GM21447 (cell line): ENCODE results near the gene OR52A1.

Source experiments
- ATAC-seq: cut with Tn5 transposase; IDR thresholded peaks from one replicate; pipeline ENCODE4 v1.9.1; 2021; ENCODE audit not compliant: unreplicated experiment

Gene OR52A1

DNA sequence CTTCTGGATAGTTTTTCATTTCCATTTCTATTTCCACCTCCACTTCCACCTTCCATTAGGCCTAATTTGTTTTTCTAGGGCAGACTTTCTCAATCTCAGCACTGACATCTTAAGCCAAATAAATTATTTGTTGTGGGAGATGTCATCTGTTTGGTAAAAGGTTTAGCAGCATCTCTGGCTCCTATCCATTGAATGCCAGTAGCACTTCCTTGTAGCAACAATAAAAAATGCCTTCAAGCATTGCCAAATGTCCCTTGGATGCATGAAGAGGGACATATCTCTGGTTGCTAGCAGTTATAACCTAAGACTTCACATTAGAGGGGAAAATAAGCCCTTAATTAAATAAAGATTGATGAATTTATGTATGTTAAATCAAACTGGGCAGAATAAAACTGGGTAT, 18.3 kb downstream of the OR52A1 start:
- no peak for ATAC-seq

DNA sequence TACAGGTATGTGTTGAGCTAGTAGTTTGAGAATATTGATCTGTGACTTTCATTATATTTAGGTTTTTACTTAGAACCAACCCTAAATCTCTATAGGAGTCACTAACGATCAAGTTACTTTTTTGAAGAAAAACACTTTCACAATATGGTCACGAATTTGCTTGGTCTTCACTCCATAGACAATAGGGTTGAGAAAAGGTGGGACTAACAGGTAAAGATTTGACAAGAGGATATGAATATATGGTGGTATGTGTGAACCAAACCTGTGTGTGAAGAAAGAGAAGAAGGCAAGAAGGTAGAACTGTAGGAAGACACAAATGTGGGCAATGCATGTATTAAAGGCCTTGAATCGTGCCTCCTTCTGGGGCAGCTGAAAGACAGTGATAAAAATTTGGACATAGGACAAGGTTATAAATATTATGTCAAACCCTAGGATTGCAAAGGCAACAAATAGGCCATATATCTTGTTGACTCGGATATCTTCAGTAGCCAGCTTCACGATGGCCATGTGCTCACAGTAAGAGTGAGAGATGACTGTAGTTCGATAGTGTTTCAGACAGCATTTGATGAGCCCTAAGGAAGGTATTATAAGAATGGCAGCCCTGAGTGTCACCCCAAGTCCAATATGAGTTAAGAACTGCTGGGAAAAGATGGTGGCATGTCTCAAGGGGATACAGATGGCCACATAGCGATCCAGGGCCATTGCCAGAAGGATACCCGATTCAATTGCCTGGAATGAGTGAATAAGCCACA, 22.8 kb downstream of the OR52A1 start:
- no peak for ATAC-seq

DNA sequence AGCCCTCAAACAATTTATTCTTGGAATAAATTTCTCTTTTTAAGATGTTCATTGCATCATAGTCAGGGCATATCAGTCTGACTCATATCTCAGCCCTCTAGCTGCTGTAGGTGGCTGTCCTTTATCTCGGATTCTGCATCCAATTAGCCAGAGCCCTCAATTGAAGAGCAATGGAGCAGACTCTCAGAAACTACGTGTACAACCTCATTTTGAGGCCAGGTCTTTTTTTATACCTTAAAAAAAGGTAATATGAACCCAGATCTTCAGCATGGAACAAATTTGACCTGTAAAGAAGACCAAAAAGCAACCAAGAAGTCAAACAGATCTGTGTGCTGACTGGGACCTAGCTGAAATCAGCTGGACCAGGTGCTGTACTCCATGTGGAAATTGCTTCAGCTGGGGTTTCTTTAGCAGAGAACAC, 25.1 kb downstream of the OR52A1 start:
- ATAC-seq = no peak

DNA sequence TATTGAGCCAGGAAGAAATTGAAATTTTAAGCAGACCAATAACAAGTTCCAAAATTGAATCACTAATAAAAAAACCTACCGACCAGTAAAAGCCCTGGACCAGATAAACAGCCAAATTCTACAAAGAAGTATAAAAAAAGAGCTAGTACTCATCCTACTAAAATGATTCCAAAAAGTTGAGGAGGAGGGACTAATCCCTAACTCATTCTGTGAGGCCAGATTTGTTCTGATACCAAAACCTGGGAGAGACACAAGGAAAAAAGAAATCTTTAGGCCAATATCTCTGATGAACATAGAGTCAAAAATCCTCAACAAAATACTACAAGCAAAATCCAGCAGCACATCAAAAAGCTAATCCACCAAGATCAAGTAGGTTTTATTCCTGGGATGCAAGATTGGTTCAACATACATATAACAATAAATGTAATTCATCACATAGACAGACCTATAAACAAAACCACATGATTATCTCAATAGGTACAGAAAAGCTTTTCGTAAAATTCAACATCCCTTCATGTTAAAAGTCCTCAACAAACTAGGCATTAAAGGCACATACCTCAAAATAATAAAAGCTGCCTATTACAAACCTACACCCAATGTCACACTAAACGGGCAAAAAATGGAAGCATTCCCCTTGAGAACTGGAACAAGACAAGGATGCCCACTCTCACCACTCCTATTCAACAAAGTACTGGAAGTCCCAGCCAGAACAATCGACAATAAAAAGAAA, 29.5 kb downstream of the OR52A1 start:
- no peak for ATAC-seq

DNA sequence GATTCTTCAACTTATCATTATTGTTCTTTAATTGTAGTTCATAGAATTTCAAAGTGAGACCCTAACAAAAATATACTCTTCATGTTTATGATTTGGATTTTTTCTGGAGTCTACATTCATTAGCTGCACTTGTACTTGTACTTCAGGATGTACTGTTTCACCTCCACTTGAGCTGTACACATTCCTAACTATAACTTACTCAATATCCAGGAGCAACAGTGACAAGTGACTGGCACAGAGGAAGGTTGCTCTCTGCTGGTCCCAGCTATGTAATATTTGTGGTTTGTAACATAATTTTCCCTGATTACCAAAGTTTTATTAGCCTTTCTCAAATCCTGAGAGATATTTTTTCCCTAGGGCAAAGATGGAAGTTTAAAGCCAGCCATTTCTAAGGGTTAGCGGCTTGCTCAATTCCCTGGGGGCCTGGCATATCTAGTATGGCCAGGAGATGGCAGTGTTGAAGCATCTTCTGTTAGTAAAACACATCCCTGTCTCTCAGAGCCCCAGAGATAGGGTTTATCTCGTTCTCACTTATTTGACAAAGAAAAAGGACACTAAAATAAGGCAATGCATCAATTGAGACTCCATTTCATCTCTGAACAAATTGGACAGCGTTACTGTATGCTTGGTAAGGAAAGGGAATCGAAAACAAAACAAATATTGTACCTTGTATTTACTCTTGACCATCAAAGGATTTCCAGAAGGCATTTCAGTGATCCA, 30.6 kb downstream of the OR52A1 start:
- ATAC-seq = no peak

DNA sequence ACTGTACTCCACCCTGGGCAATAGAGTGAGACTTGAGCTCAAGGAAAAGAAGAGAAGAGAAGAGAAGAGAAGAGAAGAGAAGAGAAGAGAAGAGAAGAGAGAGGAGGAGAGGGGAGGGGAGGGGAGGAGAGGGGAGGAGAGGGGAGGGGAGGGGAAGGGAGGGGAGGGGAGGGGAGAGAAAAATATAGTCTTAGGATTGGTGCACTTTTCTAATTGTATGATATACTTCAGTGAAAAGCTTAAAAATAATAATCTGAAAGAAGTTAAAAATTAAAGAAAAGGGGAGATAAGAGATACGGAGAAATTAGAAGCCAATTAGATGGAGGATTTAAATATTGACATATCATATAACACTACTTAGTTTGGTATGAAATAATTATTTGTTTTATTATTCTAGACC, 35.7 kb downstream of the OR52A1 start:
- ATAC-seq = no peak

DNA sequence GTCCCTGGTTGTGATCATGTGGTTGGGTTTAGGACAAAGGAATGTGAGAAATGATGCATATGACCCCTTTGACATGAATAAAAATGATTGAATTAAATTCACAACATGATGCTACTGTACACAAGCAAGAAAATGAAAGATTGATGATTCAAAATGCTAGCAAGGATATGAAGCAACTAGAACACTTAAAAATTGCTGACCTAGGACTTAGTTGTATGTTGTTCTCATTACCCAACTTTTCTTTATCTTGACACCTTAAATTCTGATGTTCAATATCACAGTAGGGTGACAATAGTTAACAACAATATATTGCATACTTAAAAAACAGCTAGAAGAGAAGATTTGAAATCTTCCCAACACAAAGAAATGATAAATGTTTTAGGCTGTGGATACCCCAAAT, 37.0 kb downstream of the OR52A1 start:
- ATAC-seq = no peak

DNA sequence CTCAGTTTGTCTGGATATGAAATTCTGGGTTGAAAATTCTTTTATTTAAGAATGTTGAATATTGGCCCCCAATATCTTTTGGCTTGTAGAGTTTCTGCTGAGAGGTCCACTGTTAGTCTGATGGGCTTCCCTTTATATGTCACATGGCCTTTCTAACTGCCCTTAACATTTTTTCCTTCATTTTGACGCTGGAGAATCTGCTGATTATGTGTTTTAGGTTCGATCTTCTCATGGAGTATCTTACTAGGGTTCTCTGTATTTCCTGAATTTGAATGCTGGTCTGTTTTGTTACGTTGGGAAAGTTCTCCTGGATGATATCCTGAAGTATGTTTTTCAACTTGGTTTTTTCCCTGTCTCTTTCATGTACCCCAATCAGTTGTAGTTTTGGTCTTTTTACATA, 39.2 kb downstream of the OR52A1 start:
- no peak for ATAC-seq

DNA sequence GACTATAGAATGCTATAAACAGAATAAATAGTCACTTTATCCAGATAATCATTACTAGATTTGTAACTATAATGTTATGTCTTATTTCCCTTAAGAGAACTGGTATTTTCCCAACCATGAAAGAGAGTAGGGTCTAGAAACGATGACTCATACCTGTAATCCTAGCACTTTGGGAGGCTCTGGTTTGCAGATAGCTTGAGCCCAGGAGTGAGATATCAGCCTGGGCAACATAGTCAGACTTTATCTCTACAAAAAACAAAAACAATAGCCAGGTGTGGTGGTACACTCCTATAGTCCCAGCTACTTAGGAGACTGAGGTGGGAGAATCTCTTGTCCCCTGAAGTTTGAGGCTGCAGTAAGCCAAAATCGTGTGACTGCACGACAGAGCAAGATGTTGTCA, 47.3 kb downstream of the OR52A1 start:
- ATAC-seq = no peak

DNA sequence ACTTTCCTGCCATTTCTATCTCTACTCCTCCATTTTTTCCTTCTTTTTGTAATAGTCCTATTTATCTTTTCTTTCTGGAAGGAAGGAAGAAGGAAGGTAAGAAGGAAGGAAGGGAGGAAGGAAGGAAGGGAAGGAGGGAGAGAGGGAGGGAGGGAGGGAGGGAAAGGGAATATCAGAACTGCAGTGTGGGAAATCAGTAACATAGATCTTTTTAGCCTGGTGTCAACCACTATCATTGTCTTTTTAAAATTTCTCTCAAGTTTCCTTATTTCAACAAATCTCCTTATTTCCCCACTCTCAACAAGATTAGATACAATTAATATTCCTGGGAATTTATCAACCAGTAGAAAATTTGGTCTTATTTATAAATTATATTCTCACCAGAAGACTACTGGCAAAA, 51.5 kb downstream of the OR52A1 start:
- no peak for ATAC-seq

DNA sequence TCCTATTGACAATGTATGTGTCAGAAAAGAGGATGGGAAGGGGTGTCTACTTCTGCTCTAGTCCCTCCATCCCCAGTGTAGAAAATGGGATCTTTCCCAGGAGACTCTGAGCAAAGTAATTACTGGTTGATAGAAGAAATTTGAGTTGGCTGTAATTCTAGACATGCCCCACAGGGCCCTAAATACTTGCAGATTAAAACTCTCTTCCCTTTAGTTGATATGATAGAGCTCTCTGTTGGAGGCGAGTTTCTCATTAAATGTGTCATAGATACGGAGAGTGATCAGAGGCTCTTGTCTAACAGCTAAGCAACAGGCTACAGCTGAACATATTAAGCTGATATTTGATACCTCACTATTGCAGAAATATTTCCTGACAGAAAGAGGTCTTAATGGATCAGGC, 52.3 kb downstream of the OR52A1 start:
- no peak for ATAC-seq

DNA sequence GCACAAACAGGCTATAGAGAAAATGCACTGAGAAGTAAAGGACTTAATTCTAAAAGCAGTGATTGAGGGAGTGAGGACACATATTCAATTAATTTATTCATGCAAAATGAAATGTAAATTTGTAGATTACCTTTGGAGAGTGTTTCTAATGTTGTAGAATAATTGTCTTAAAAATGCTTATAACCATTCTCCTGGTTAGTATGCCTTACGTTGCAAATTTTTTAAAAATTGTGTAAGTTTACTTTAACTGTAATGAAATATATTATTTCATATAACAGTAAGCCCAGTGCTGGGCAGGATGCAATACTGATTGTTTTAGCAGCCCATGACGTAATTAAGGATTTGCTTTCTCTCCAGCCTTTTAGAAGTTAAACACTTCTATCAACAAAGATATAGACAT, 58.5 kb downstream of the OR52A1 start:
- ATAC-seq = no peak
